NCI-H510A treated with DMSO at 0.1 percent for 48 hours (cell line): ENCODE data around the gene YY1AP1.
"Not testable (repeated sequence)": the region's sequence is repeated elsewhere in the genome, so short reads cannot be mapped to it uniquely, and the experiment has no call there.

Experiments used
- DNase-seq: peaks from one replicate; lab custom pipeline; 2025; lab: John Stamatoyannopoulos, UW

Gene YY1AP1

DNA sequence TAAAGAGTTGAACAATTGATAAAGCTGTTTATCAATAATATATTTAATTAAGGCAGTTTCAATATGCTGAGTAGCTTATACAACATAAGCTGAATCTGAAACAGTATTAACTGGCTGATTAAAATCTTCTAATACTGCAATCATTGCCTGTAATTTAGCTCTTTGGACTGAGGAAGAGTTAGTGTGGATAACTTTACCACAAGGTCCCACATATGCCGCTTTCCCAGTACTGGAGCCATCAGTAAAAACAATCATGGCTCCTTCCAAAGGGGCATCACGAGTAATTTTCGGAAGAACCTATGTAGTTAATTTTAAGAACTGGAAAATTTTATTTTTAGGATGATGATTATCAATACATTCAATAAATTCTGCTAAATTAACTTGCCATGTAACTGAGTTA, 7.0 kb upstream of the YY1AP1 start:
- no peak for DNase-seq

DNA sequence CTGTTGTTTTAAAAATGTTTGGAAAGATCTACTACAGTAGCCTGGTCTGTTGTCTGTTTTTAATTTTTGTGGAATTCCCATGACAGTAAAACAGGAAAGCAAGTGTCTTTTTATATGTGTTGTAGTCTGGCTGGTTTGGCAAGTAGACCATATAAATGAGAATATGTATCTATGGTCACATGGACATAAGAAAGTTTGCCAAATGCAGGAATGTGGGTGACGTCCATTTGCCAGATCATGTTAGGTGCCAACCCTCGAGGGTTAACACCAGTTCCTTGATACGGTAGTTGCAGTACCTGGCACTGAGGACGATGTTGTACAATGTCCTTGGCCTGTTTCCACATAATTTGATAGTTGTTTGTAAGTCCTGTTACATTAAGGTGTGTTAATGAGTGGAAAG, 6.5 kb upstream of the YY1AP1 start:
- no peak for DNase-seq

DNA sequence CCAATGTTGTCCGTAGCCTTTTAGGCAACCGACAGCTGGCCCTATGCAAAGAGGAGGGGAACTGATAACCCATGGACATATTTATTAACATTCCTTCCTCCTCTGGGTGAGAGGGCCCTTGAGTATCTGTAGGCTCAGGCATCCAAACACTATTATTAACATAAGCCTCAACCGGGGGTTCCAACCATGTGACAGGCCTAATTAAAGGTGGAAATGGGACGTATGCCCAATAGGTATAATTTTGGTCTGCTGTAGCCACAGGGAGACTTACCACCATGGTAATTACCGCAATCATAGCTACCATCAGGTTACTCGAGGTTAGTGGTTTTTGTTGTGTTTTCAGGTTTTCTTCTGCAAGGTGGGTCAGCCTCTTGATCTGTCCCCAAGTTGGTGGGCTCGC, 5.6 kb upstream of the YY1AP1 start:
- DNase-seq: no peak

DNA sequence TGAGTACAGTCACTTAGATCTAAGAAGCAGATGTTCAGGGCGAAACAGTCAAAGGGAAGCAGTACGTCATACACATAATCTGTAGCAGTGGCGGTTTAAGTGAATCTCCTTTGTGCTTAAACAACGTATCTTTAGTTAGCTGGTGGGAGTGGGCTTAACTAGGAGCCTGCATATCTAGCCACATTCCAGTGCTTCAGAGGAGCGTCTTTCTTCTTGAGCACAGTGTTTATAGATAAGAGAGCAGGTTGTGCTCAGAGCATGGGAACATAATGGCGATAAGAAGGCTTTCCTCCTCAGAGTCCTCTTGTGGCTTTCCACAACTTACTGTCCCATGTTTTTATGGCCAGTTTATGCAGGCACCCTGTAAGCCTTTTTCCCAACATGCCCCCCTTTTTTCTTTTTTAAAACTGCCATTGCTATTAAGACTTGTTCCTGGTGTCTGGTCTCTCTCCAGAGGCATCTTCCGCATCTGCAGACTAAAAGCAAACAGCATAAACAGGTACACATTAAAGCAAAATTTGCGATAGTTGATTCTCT, 3.5 kb upstream of the YY1AP1 start:
- DNase-seq: no peak

DNA sequence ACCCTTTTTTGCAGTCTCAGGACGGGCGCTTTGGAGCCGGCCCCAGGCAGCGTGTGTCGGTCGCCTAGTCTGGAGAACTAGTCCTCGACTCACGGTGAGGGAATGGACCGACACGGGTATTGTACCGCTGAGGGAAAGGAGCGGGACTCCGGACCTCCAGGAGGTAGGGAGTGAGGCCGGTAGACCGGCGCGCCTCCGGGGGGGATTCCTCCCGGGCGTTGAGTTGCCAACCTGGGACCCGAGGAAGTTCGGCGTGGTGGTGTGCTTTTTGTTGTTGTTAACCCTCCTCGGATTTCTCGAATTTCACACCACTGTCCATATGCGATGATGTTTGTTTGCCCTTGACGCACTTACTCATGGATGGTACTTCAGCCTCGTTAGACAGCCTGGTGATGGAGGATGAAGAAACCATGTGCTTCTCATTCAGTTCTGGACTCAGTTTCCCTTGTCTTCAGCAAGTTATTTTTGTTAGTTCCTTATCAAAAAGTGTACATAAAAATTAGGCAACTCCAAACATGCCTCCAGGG, 570 bp upstream of the YY1AP1 start, which contains the start of gene DAP3:
Gene DAP3, plus strand, starts transcription at position 11 of the 527 bp plus-strand sequence. CDS start 20,689 bp downstream, outside the sequence.
- not testable (repeated sequence) for DNase-seq

DNA sequence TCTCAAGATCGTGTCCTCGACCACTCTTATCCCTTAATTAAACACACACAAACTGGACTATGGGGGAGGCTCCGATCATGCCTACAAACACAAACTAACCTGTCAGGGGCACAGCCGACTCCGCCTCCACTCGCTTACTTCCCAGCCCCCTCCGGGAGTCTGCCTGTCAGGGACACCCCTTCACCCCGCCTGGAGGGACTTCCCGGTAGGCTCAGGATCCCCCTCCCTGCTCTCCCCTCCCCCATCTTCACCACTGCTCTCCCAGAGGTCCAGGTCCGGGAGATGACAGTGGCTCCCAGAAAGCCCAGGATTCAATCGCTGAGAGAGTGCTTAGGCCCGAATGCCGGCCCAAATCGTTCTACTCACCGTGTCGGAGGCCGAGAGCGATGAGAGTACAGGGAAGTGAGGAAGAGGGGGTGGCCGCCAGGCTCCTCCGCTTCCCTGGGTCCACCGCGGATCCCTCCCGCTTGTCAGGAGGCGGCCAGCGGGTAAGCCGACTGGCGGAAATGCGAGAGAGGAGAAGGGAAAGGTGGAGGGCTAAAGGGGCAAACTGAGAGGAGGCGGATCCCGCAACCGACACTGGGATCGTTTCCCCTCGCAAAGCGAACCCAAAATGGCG, 760 bp downstream of the YY1AP1 start:
- peak; percentile 30 for DNase-seq

DNA sequence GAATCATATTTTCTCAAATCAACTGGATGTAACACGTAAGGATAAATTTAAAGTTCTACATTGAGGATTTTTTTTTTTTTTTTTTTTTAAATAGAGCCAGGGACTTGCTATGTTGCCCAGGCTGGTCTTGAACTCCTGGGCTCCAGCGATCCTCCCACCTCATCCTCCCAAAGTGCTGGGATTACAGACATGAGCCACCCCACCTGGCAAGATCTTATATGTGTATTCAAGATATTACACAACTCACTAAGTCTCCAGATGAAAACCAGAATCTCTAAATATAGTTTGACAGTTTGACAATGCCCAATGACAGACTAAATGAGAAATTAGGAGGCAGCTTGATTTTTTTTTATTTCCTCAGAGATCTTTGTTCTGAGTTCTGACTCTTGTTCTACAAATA, 6.8 kb downstream of the YY1AP1 start:
- no peak for DNase-seq

DNA sequence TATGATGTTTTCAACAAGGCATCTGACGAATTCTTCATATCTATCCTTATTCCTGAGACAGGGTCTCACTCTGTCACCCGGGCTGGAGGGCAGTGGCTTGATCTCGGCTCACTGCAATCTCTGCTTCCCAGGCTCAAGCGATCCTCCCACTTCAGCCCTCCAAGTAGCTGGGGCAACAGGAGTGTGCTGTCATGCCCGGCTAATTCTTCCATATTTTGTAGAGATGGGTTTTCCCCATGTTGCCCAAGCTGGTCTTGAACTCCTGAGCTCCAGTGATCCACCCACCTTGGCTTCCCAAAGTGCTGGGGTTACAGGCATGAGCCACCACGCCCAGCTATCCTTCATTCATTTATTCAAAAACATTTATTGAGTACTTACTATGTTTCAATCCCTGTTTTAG, 8.0 kb downstream of the YY1AP1 start:
- DNase-seq: no peak

DNA sequence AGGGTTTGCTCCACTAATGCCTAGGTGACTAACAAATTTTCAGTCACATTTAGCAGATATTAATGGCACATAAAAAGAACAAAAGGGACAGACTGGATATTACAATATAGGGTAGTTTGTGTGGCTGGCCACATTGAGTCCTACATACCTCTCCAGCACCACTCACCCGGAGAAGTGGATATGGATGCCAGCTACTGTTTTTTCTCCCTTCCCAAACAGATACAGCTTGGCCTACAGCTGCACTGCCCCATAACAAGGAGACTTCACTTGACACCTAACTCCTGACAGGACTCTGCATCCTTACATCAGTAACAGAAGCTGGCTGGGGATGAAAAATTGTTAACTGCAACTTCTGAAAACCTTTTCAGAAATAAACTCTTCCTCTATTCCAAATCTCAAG, 9.6 kb downstream of the YY1AP1 start:
- not testable (repeated sequence) for DNase-seq

DNA sequence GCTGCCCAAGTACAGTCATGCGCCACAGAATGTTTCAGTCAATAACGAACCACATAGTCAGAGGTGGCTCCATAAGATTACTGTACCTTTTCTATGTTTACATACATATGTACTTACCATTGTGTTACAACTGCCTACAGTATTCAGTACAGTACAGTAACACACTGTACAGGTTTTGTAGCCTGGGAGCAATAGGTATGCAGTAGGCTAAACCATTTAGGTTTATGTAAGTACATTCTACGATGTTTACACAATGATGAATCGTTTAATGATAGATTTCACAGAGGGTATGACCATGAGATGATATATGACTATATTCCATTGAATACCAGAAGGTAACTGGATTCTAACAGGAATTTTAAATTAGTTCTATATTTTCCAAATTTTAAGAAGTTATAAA, 10.5 kb downstream of the YY1AP1 start:
- DNase-seq: no peak

DNA sequence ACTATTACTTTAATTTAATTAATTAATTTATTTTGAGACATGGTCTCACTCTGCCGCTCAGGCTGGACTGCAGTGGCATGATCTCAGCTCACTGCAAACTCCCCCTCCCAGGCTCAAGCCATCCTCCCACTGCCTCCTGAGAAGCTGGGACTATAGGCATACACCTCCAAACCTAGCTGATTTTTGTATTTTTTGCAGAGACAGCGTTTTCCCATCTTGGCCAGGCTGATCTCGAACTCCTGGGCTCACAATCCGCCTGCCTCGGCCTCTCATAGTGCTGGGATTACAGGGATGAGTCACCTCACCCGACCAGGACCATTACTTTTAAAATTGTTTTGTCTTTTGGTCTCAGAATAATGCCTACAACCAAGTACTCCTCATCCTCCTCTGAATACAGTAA, 15.6 kb downstream of the YY1AP1 start:
- no peak for DNase-seq

DNA sequence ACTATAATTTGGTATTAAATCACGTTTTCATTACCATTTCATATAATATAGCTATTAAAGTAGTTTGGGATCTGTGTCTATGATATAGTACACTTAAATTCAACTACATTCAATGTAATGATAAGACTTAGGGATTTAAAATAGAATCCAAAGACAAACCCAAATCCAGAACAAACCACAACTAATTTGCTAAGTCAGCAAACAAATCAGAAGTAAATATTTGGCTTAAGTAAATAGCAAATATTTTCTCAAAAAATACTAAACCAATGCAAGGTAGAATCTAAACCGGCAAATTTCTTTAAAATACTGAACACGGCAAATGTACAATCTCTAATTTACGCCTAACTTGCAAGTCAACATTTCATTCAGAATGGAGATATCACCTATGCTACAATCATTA, 16.8 kb downstream of the YY1AP1 start:
- no peak for DNase-seq

DNA sequence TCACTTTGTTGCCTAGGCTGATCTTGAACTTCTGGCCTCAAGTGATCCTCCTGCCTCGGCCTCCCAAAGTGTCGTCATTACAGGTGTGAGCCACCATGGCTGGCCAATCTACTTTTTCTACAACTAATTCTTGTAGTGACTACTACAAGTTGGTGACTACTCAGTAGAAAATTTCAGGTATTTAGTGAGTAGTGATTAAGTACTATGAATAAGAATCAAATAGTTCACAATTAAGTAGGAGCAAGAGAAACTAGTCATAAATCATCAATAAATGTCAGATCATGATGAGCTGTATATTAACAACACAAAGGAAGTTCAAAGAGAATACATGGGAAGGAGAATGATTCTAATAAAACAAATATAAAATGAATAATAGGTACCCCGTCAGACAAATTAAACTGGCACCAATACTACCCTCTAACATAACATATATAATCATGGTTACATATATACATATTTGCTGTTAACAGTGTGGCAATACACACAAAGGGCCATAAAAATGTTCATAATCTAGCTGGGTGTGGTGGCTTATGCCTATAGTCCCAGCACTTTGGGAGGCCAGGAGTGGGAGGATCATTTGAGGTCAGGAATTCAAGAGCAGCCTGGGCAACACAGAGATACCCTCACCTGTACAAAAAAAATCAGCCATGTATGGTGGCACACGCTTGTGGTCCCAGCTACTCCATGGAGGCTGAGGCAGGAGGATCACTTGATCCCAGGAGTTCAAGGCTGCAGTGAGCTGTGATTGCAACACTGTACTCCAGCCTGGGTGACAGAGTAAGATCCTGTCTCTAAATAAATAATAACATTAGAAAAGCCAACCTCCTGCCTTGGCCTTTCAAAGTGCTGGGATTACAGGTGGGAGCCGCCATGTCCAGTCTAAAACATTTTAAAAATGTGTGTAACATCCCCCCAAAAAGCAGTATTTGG, 19.1 kb downstream of the YY1AP1 start:
- no peak for DNase-seq

DNA sequence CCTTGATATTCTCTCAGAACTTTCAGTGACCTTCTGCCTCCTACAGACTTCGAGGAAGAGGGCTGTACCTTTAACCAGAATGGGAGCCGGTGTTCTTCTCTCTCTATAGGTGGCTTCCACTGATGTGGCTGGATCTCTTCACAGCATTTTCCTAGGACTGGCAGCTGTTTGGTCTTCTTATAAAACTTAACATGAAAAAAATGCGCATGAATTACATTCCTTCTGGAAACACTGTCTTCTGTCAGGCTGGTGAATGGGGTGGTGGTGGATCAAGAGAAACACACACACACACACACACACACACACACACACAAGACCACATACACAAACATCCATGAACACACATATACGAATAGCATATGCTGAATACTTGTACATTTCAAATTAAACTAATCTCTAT, 27.3 kb downstream of the YY1AP1 start:
- DNase-seq: not testable (repeated sequence)

DNA sequence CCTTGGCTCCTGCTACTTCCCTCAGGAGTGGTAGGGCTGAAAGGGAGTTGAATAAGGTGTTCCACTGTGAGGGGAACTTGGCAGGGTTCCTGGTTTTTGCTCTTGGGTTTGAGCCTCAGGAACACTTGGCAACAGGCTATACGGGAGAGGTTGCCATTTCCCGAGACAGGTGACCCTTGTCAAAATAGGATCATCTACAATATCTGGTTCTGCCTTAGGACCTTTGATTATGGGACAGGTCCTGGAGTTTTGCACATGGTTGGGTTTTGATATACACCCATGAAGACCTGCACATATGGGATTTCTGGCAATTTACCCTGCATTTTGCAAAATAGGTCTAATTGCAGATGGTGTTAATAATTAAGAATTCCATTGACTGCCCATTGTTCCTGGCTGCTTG, 31.1 kb downstream of the YY1AP1 start:
- no peak for DNase-seq

DNA sequence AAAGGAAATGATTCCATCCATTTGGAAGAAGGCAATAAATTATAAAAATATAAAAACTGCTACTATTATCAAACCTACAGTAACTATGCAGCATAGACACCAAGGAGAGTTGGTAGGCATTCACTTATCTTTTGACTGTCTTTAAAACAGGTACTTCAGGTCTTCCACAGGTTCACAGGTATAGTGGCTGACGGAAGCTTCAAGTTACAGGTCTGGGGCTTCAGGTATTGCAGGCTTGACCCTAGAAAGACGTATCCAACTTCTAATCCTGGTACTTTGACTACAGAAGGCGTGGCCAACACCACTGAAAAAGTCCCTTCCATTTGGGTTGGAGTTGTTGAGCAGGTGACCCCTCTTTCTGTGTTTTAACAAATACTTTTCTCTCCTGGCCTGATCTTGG, 35.6 kb downstream of the YY1AP1 start:
- no peak for DNase-seq

DNA sequence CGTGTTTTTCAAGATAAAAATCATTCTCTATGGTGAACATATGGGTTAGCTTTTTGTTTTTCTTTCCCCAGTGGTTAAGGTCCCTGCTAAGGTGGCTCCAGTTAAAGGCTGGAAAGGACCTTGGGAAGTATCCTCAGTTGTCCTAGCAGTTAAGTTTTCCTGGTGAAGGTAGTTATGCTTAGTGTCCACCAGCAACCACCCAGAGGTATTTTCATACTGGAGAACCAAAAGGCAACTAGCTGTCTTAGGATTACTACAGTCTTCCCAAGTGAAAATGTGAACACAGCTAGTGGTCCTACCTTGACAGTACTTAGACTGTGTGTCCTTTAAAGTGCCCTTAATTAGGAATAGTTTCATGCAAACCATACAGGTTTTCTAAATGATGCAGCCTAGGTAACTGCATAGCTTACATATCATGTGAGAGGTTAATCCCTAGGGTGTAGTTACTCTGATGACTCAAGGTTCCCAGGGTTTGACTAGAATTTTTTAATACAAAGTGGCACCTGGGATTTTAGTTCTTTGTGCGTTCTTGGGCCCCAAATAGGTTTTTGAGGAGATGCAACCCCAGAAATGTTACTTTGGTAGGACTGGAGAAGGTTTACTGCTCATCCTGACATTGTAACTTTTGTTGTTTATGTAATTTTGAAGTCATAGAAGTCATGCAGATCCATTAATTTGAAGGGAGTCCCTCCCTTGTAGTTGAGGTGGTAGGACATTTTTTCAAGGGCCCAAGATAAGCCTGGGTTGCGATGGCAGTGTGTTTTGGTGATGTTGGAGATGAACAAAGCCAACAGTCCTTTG, 36.5 kb downstream of the YY1AP1 start:
- DNase-seq: no peak

DNA sequence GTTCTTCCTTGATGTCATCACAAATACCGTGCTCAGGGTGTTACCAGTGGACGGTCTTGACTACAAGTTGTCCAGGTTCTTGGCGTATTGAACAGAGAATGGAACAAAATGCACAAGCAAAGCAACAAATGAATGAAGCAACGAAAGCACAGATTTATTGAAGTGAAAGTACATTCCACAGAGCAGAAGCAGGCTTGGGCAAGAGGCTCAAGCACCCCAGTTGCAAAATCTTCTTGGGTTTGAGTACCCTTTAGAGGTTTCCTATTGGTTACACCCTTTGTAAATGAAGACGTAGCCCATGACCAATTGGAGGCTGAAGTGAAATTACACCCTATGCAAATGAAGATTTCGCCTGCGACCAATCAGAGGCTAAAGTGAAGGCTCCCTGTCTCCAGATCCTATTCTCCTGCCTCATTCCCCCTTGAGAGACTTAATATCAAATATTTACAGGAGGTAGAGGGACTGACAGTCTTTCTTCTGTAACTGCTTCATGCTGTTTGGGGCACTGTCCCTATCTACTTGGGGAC, 38.3 kb downstream of the YY1AP1 start:
- no peak for DNase-seq

DNA sequence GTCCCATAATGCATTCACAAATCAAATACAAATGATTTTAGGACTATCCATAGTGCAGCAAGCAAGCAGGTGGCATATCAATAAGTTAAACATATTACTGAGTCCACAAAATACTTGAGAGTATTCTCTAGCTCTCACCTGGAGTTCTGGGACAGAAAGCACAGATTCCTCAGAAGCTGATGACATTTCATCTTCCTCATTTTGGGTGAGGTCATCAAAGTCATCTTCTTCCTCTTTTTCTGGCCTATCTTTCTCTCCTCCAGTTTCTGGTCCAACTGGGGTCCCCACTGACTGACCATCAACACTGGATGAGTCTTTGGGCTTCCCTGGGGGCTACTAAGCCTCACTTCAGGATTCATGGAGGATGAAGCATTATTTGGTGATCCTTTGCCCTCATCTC, 38.9 kb downstream of the YY1AP1 start:
- no peak for DNase-seq

DNA sequence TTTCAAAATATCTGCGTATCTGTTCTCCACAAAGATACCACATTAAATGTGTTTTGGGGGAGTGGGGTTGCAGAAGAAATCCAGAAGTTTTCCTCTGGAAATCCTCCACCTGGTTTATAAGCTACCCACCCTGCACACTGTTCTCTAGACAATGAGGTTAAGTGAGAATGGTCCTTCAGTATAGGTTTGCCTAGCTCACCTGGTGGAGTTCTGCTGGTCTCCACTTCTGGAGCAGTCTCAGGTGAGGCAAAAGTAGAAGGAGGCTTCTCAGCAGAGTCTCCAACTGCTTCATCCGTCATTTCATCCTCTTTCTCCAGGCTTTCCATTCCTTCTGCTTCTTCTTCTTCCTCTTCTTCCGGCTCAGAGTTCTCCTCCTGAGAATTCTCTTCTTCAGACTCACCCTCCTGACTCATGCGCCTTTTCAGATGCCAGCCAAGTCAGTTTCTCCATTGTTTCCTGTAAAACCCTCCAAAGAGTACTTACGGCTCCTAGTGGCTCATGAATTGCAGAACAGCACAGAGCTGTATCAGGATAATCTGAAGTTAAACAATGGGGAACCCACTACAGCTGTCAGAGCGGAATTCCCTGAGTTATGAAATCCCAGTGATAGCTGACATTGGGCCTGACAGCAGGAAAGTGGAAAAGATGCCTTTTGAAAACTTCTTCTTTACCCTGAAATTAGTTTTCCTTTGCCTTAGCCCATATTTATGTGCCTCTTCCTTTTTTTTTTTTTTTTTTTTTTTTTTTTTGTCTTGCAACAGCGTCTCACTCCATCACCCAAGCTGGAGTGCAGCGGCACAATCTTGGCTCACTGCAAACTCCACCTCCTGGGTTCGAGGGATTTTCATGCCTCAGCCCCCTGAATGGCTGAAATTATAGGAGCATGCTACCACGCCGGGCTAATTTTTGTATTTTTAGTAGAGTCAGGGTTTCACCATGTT, 40.1 kb downstream of the YY1AP1 start:
- DNase-seq: no peak

DNA sequence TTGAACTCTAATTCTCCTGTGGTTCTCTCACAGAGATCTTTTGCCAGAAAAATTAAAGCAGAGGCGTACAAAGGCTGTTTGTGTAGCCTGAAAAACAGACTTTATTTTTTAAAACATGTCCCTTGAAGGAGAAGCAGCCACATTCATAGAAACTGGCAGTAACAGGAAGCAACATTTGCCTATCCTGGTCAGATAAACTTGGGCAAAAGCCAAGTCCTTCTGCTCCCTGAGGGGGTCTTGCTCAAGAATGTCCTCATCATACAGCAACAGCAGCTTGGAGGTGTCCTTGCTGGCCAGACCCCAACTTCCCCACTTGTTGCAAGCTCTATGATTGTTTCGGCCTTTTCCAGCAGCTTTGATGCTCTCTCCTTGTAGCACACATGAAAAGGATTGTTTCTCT, 42.3 kb downstream of the YY1AP1 start:
- no peak for DNase-seq
